H1 (cell line): ENCODE results near the gene TLR9. TPM values are rescaled to one million over a fixed set of nuclear protein-coding genes. Genes with fewer than 3 reads are reported as not detected.

Experiments used
- BACH1 ChIP-seq: IDR thresholded peaks from 2 replicates; pipeline ENCODE4 v1.6.1; 2012; ENCODE audit warnings: low read length, improper control_type of control experiment
- BCL11A ChIP-seq, 2 experiments: IDR thresholded peaks; one replicate each; pipeline ENCODE4 v1.6.1; 2011; ENCODE audit warnings: low read depth in 2 of 2, low read length in 2 of 2, mild to moderate bottlenecking in 2 of 2
- CBX5 ChIP-seq: fragments of 300-800, 300-1000 bp; sonication (generic); IDR thresholded peaks from 2 replicates; pipeline ENCODE4 v1.7.1; 2016; ENCODE audit warnings: antibody characterized with exemption, low read length, low read depth
- CEBPB ChIP-seq: IDR thresholded peaks from 2 replicates; pipeline ENCODE4 v1.6.1; 2012; ENCODE audit warnings: low read depth, low read length
- CHD7 ChIP-seq: fragments of 300-600 bp; sonication (generic); IDR thresholded peaks from 2 replicates; pipeline ENCODE4 v1.7.1; 2012; ENCODE audit warnings: low read length, moderate library complexity, mild to moderate bottlenecking, inconsistent platforms; ENCODE audit not compliant: insufficient replicate concordance
- EGR1 ChIP-seq: IDR thresholded peaks from 2 replicates; pipeline ENCODE4 v1.6.1; 2011; ENCODE audit warnings: low read depth, low read length, borderline replicate concordance
- JUND ChIP-seq: IDR thresholded peaks from 2 replicates; pipeline ENCODE4 v1.6.1; 2011; ENCODE audit warnings: mild to moderate bottlenecking, improper control_type of control experiment, low read length
- NRF1 ChIP-seq: IDR thresholded peaks from 2 replicates; pipeline ENCODE4 v1.6.1; 2011; ENCODE audit warnings: mild to moderate bottlenecking, low read depth, low read length, improper control_type of control experiment
- POLR2AphosphoS5 ChIP-seq: IDR thresholded peaks from 2 replicates; pipeline ENCODE4 v1.6.1; 2011; ENCODE audit warnings: low read depth, low read length
- RNF2 ChIP-seq: fragments of 200-900, 300-1000 bp; sonication (generic); IDR thresholded peaks from 2 replicates; pipeline ENCODE4 v1.7.1; 2016; ENCODE audit warnings: borderline replicate concordance, low read depth, mild to moderate bottlenecking, antibody characterized with exemption, low read length; ENCODE audit not compliant: poor library complexity, severe bottlenecking; ENCODE audit errors: missing control alignments
- SP2 ChIP-seq: IDR thresholded peaks from 2 replicates; pipeline ENCODE4 v1.6.1; 2012; ENCODE audit warnings: mild to moderate bottlenecking, low read length, inconsistent platforms
- SUZ12 ChIP-seq: fragments of 200-600 bp; sonication (generic); IDR thresholded peaks from 2 replicates; pipeline ENCODE4 v1.6.1; 2012; ENCODE audit warnings: mild to moderate bottlenecking, inconsistent platforms, low read length, moderate library complexity, mixed read lengths
- TBP ChIP-seq: IDR thresholded peaks from 2 replicates; pipeline ENCODE4 v1.6.1; 2011; ENCODE audit warnings: low read depth, low read length, improper control_type of control experiment
- polyA plus RNA-seq, 7 experiments: library from polyadenylated mRNA; depleted of rRNA in 3 of 7; stranded (reverse) in 5 of 7; unstranded in 2 of 7; fragments of >200 nt in 5 of 7; fragments of 200-250 nt in 2 of 7; gene quantifications; 1 replicate in 5 of 7; 2 replicates in 1 of 7; 4 replicates in 1 of 7; pipeline versions ENCODE4 v1.2.1 to v1.2.3, GENCODE V29; 2011 to 2013; ENCODE audit warnings: missing spikeins in 2 of 7, mixed read lengths in 2 of 7
- total RNA-seq: library from RNA; stranded (reverse); fragmentation: NEBNext Ultra II Directional; extraction: Animal tissue kit (Norgen Biotek cat#: 25700); gene quantifications from 2 replicates; pipeline ENCODE4 v1.2.1, GENCODE V29; 2021

TLR9 gene
- total and polyA plus RNA-seq, 2 of the 8 experiments (the other 6 are each of a cell fraction or from before 2014, with no cell fraction given): 0.05 TPM; not detected in 1

- TF ChIP-seq CHD7 (no peak), CEBPB (no peak), NRF1 (no peak), RNF2 (no peak), CBX5 (no peak), BACH1 (no peak), BCL11A (IDR thresholded peaks at IDR 0.05; ENCODE audit: low read depth in 2 of 2, low read length in 2 of 2) (no peak), JUND (no peak), SUZ12 (no peak), TBP (no peak), SP2 (no peak), POLR2AphosphoS5 (no peak), EGR1 (no peak)
Measured at GRCh38 chr3:52228266-52228665, 2.8 kb upstream of the TLR9 start (continued).
